OCI-LY3 (cell line): Measurements from ENCODE around the gene EMC1.

ENCODE experiments used
- EZH2phosphoT487 ChIP-seq: fragments of 200-600 bp; shearing (Covaris generic); IDR thresholded peaks from 2 replicates; pipeline ENCODE4 v1.6.1; 2018; ENCODE audit warnings: antibody characterized with exemption, mixed run types, low read depth
- TF ChIP-seq, protein P1 (sequence below): fragments of 200-600, 300-600 bp; sonication (generic); IDR thresholded peaks from 2 replicates; pipeline ENCODE4 v1.5.1; 2014; ENCODE audit warnings: antibody characterized with exemption, low read length, low read depth

DNA sequence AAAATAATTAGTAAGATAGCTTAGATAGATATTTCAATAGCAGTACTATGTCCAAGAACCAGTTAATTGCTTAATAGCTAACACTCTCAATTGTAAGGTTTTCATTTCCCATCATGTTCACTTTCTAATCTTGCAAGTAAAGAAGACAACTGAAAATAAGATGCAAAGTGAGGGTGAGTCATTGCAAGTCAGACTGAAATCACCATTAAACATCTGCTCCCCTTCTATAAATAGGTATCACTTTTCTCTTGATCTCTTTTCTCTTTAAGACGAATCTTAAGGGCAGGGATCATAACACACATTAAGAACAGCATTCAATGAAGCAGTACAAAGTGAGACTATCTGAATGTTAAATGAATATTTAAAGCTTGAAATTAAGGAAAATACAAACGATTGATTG lies 81.7 kb downstream of the EMC1 start:
- TF ChIP-seq, protein P1, sequence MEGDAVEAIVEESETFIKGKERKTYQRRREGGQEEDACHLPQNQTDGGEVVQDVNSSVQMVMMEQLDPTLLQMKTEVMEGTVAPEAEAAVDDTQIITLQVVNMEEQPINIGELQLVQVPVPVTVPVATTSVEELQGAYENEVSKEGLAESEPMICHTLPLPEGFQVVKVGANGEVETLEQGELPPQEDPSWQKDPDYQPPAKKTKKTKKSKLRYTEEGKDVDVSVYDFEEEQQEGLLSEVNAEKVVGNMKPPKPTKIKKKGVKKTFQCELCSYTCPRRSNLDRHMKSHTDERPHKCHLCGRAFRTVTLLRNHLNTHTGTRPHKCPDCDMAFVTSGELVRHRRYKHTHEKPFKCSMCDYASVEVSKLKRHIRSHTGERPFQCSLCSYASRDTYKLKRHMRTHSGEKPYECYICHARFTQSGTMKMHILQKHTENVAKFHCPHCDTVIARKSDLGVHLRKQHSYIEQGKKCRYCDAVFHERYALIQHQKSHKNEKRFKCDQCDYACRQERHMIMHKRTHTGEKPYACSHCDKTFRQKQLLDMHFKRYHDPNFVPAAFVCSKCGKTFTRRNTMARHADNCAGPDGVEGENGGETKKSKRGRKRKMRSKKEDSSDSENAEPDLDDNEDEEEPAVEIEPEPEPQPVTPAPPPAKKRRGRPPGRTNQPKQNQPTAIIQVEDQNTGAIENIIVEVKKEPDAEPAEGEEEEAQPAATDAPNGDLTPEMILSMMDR, result no peak
- TF ChIP-seq EZH2phosphoT487, result no peak
